Ureter (tissue), 1 donor: ENCODE data around the gene DAP. TPM values are rescaled to one million over a fixed set of nuclear protein-coding genes. Genes with fewer than 3 reads are reported as not detected.

Experiments
- DNase-seq: peaks from one replicate; pipeline ENCODE4 v3.0.0-alpha.2; 2020; ENCODE audit warnings: low spot score
- total RNA-seq: library from RNA; stranded (reverse); gene quantifications from one replicate; pipeline ENCODE4 v1.2.4, GENCODE V29; 2023
- donor health status: DM: yes; HTN: yes; CAD: no.

DAP gene
- total RNA-seq, 1 donor from 2014 or later: 209 TPM

DNA sequence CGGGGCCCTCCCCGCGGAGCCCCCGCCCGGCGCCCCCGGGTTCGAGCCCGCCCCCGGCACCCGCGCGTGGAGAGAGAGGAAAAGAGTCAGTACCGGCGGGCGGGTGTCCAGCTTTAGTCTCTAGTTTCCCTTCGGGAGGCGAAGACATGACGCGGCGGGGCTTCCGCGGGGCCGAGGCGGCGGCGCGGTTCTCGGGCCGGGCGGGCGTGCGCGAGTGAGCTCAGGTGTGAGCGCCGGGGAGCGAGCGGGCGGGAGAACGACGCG is 181 bp downstream of the DAP start:
- no peak for DNase-seq

DNA sequence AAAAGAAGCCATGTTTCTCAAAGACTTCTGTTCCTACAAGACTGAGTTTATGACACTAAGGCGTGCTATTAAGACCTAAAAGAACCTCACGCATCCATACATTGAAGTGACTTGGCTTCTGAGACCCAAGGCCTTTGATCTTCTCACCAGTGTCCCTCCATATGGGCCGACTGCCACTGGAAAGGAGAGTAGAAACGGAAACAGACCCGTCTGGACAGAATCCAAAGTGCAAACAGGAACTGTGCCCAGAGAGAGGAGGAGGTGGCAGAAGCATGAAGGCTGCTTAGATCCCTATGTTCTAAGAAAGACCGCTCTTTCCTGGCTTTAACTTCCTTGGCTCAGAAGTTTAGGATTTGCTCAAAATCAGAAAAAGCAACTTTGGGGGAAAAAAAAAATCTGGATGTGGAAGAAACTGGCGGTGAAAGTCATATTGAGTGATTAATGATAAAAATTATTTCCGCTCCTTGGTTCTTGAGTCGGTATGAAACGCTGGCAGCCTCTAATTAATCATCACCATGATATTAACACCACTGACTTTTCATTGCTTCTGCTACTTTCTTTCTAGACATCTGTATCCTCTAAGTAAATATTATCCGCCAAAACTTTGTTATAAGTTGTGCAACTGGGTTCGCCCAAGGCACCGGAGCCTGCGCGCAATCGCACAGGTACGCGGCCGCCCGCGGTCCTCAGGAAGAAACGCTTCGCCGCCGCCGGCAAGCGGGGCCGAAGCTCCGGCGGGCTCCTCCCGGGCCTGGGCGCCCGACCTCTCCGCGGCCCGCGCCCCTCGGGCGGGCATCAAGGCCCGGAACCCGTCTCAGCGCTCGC is 726 bp downstream of the DAP start:
- peak; percentile 65 for DNase-seq

DNA sequence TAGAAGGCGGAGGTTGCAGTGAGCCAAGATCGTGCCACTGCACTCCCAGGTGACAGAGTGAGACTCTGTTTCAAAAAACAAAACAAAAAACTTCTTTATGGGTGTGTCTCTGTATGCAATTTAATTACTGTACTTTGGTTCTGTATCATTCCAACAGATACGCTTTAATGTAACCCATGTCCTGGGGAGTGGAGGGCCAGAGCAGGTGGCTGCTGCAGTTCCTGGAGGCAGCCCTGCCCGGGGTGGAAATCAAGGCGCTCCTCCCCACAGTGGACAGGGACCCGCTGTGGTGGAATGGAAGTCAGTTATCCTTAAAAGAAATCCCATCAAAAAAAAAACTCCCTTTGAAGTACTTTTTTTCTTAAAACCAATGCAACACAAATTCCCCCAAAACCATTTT is 1.9 kb downstream of the DAP start:
- DNase-seq: no peak

DNA sequence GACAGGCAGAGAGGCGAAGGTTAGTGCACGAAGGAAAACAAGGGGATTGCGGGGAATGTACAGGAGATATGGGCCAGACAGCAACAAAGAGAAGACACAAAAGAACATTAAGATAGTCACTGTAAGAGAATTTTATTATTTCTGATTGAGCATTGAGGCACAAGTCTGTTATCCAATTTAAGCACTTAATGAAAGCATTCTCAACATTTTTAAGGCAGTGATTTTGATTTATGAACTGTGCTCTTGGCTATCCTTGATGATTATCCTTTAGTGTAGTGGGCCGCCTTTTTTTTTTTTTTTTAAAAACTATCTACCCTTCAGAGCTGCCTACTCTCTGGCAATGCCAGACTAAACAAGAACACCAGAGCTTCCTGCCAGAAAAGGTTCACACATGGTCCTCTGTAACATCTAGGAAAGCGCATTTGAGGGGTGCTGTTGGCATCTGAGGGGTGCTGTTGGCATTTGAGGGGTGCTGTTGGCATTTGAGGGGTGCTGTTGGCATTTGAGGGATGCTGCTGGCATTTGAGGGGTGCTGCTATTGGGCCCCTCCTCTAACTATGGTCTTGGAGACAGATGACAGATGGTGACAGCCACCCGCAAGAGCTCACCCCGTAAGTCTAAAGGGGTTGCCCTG is 3.0 kb downstream of the DAP start:
- DNase-seq: no peak

DNA sequence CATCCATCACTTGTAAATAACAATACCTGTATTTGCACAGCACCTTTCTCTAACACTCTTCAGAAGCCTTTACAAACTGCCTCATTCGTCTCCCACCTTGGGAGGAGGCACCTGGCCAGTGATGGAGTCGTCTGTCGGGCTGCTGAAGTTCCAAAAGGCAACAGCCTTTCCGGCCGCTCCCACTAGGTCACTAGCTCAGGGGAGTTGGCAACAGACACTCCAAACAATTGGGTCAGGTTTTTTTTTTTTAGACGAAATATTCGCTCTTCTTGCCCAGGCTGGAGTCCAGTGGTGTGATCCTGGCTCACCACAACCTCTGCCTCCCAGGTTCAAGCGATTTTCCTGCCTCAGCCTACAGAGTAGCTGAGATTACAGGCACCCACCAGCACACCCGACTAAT is 4.0 kb downstream of the DAP start:
- DNase-seq: no peak

DNA sequence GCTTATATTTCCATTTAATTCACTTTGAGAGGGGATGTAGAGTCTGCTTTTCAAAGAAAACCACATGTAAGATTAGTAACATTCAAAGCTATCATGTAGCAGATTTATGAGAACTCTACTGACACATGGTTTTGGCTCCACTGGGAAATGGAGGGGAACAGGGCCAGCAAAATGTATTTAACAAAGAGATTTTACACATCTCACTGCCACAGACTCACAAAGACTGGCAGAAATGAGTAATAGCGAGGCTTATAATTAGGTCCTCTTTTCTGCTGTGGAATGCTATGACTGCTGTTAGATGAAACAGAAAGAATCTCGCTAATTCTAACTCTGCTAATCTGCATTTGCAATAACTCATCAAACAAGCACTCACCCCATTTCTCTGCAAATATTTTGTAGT is 4.5 kb downstream of the DAP start:
- no peak for DNase-seq

DNA sequence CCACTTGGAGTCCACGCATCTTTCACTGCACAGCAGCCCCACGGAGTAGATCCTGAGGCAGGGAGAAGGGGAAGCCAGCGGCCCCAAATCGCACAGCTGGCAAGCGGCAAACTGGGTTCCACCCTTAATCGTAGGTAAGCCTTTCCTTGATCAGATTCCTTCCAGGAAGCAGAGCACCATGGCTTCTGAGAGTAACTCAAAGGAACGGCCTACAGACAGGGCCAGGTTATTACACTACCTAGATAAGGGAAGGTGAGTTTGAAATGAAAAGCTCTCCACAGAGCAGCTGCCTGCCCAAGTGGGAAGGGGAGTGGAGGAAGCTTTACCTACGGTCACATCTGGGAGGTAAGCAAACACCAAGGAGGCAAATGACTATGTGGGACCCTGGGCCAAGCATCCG is 7.9 kb downstream of the DAP start:
- no peak for DNase-seq

DNA sequence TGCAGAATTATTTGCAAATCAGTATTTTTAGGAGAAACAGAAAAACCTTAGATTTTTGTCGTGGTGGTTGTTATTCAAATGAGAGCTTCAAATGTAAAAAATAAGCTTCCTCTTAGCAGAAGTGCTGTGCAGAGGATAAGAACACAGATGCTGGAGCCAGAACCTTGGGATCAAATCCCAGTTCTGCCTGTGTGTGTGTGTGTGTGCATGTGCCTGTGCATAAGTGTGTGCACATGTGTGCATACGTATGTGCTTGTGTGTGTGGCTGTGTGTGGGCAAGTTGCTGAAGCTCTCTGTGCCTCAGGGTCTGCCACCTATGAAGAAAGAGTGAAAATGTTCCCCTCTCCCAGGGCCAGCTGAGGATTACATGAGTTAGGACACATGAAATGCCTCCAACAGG is 8.6 kb downstream of the DAP start:
- no peak for DNase-seq

DNA sequence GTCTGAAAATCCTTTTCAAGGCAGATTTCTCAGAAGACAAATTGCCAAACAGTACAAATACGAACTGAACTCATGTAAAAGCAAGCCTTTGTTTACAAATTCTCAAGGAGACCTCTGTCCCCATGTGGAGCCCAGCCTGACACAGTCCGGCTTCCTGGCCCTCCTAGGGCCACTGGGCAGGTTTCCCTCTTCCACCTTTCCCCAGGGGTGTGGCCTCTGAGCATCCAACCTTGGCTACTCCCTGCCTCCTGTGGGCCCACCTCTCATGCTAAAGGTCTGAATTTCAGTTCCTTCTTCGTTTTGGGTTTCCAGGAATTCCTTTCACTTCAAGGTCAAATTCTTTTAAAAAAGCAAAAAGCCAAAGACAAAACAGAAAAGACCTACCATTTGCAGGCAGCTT is 10.1 kb downstream of the DAP start:
- DNase-seq: no peak

DNA sequence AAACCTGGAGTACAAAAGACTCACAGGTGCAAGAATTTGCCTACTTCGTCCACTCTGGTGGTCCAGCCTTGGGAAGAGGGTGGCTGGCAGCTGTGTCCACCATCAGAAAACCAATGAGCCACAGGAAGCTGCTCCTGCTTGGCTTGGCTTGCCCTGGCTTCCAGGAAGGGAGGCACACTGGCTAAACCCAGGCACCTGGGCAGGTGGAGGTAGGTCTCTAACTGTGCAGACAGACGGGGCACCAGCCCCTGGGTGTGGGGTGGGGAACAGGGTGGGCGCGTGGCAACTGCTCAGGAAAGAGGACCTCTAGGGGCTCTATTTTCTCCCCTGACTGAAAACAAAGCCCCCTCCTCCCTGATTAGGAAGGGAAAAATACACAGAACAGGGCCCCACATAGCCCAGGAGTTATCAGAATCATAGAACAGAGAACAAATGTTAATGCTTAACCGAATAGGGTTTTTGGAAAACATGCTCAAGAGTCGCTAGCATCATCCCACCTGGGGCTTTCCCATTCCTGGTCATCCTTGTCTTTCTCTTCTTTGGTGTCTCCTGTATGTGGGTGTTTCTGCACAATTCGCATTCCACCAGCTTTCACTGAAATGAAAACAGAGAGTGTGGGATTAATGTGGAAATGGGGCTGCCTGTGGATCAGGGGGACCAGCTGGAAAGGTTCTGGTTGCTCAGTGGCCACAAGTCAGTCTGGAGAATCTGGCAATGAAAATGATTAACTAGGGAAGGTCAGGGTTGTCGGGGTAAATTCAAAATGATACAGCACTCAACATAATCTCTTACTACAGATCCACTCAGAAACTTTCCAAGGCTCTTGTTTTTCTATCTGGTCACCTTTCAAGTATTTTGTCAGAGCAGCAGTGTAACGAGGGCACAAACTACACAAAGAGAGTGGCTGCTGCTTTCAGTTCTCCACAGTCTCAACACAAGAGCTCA is 13.1 kb downstream of the DAP start:
- no peak for DNase-seq

DNA sequence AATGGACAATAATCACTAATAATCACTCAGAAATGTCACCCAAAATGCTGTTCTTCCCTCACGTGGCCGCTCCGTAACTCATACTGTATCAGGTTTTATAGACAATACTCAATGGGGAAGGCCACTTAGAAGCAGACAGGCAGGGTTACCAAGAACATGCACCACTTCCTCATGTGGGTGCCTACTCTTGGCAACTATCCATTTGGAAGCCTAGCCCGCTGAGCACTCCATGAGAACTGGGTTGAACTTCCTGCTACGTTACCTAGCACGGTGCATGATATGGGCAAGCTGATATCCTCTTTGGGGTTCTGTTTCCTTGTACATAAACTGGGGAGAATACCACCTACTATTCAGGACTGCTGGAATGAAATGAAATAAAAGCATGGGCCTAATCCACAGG is 14.3 kb downstream of the DAP start:
- DNase-seq: peak; percentile 76

DNA sequence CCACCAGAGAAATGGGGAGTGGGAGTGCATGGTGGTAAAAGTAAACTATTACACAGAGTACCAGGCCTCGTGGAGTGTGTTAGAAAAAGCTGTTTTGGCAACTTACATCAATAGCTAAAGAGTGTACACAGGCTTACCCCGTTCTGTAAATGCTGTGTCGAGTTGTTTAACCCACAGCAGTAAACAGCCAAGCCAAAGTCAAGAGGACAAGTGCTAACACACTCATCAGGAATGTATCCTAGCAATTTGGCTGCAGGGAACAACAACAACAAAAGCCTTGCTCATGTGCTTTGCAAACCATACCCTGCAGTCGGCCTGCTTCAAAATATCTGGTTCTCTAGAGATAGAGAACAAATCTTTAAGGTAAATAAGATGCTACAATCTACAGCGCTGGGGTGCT is 15.9 kb downstream of the DAP start:
- DNase-seq: no peak

DNA sequence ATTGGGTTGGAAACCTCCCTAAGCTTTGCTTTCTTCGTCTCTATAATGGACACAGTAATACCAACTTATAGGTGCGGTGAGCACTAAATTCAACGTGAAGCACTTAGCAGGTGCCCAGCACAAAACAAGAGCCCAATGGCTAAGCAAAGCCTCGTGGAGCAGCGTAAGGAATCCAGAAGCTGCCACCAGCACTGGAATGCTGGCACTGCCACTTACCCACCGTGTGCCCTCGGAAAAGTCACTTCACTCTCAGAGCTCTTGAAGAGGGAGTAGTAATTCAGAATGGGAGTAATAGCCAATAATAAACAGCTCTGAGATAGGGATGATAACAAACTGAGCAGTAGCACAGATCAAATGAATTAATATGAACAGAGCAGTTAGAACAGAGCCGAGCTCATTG is 16.4 kb downstream of the DAP start:
- DNase-seq: no peak

DNA sequence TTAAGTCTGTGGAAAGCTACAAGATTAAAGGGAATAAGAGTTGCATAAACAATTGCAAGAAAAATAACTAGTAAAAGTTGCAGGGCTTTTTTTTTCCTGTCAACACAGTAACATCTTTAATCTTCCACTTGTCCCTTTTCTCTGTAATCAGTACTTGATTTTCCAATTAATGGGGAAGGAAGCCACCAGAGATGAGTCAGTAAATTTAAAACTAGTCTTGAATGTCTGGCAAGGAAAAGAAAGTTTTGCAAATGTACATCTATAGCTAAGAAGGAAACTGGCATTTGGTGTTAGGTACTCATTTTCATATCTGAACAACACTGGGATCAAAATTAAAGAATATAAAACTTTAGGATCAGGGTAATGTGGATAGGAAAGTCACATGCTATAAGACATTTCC is 17.1 kb downstream of the DAP start:
- no peak for DNase-seq

DNA sequence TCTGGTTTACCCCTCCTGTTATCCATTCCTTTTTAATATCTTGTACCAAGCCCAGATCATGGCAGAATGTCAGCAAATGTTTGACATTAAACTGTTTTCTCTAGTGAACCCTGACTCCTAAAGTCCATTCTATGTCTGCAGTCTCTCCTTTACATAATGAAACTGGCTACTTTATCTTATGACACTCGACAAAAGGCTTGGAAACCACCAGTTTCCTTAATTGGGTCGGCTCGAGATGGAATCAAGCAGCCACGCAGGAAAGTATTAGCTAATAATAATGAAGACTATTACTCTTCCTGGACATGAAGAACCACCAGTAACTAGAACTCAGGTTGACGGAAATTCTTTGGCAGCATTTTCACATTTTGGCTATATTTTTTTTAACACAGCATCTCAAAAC is 17.5 kb downstream of the DAP start:
- DNase-seq: no peak

DNA sequence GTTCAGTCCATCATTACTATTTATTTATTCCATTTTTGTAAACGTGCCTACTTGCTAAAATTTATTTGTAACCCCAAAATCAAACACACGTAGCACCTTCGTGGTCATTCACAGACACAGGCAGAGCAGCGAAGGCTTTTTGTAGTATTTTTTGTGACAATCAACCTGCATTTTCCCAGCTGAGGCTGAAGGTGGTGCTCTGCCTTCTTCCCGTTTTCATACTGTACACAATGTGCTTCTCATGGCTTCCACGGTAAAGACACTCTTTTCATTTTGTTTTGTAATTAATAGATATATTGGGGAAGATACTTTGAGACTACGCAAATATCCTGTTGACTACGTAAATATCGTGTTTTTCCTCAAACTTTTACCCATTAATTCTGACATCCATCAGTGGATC is 19.4 kb downstream of the DAP start:
- no peak for DNase-seq

DNA sequence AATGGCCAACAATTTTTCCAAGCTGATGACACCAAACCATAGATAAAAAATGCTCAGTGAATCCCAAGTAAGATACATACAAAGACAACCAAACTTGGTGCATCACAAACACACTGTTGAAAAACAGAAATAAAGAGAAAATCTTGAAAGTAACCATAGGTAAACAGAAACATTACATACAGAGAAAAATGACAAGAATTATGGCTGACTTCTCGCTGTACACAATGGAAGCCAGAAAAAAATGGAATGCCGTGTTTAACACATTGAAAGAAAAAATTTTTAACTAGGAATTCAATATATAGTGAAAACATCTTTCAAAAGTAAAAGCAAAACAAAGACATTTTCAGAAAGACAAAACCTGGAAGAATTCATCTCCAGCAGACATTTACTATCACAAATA is 20.6 kb downstream of the DAP start:
- no peak for DNase-seq

DNA sequence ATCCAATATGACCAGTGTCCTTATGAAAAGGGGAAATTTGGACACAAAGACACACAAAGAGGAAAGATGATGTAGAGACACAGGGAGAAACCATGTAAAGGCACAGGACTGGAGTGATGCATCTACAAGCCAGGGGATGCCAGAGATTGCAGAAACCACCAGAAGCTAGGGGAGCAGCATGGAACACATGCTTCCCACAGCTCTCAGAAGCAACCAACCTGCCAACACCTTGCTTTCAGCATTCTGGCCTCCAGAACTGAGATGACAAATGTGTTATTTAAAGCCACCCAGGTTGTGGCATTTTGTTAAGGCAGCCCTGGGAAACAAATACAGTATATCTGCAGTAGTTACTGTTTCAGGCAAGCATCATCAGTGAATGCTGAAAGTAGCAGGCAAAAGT is 23.2 kb downstream of the DAP start:
- DNase-seq: no peak

DNA sequence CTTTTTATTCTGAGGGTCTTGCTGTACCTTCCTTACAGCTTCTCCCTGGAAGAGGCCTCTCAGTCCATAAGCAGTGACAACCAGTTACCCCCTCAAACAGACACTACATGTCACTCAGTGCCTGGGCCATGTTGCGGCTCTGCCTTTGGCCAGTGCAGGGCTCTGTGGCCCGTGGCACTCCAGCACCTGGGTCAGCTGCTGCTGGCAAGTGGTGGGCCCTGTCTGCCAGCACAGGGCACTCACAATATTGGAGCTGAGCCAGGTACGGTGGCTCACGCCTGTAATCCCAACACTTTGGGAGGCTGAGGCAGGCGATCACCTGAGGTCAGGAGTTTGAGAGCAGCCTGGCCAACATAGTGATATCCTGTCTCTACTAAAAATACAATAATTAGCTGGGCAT is 24.2 kb downstream of the DAP start:
- DNase-seq: no peak

DNA sequence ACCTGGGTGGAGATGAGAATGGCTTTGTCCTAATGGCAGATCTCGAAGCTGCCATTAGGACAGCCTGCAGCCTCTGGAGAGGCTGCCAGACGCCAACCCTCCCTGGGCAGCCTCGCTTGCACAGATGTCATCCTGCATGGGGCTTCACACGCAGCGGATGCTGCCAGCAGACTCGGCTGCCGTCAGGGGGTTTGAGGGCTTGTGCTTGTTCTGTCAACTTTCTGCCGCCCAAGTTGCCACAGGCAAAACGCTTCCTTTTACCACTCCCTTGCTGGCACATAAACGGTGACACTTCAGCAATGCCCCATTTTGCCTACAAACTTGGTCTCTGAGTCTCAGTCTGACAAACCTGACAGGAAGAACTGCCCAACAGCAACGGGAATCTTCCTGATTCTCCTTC is 24.7 kb downstream of the DAP start:
- DNase-seq: no peak

DNA sequence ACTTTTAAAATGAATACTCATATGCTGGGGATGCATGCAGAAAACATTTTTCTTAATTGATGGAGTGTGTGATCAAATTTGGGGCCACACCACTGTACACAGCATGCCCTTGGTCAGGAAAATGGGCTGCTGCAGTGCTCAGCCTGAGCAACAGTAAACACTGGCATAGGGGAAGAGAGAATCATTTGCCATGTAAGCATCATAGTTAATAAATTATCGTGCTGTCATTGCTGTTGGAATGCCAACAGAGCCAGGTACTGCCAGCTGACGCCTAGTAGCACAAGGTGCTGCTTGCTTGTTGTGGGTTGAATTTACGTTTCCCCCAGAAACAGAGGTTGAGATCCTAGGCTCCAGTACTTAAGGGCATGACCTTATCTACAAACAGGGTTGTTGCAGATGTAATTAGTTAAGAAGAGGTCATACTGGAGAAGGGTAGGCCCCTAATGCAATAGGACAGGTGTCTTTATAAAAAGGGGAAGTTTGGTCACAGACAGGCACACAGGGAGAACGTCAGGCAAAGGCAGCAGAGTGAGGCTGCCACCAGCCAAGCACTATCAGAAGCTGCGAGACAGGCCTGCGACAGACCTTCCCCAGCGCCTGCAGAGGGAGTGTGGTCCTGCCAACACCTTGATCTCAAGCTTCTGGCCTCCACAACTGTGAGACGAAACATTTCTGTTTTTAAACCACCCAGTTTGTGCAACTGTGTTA is 25.3 kb downstream of the DAP start:
- no peak for DNase-seq

DNA sequence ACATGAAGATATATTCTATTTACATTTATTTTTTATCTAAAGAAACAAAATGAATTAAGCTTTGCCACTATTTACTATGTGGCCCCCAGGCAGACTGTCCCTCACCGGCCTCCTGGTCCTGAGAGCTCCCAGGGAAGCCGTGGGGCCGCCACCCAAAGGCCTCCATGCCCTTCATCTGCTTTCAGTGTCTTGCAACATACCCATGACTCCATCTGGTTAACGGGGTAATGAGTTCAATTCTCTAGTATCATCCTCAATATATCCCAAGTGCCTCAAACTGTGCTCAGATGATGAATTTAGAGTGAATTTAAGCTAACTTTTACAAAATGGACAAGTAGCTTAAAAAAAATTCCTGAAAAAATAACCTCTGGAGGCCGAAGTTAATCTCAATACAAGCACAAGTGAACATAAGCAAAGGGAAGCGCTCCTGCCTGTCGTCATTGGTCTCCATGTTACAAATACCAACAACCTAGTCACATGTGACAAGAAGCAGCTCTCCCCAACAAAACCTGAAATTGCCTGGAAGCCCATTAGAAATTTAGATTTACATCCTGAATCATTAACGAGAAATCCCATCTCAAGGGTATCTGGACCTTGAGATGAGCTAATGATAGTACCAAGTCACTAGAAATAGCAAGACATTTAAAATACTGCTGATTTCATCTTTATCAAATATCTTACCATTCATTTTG is 26.1 kb downstream of the DAP start:
- no peak for DNase-seq
